NCI-H1048 (cell line): ENCODE measurements around the gene SMAD3.

Experiments used
- DNase-seq: peaks from one replicate; lab custom pipeline; 2025; lab: John Stamatoyannopoulos, UW

Gene SMAD3

GRCh38 chr15:67184208-67184925 lies 119.0 kb downstream of the SMAD3 start:
- DNase-seq, result no peak

DNA sequence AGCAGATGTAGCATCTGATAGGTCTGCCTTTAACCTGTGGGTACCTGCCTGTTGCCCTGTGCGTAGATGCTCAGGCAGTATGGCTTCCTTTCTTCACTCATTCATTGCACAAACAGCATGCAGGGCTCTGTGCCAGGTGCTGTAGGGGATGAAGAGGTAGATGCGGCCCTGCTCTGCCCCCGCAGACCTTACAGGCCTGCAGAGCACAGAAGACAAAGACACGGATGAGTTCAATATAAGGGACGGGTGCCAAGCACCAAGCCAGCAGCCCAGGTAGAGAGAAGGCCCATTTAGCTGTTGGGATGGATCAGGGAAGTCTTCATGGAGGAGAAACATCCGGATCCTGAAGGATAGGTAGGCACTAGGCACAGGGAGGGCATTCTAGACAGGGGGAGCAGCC lies 119.6 kb downstream of the SMAD3 start:
- no peak for DNase-seq

- DNase-seq, result no peak
Observed at GRCh38 chr15:67185621-67186225, 120.3 kb downstream of the SMAD3 start.

- DNase-seq, result no peak
Observed at GRCh38 chr15:67186226-67186649, 120.8 kb downstream of the SMAD3 start.

GRCh38 chr15:67186688-67187087 lies 121.3 kb downstream of the SMAD3 start:
- DNase-seq, result no peak

DNA sequence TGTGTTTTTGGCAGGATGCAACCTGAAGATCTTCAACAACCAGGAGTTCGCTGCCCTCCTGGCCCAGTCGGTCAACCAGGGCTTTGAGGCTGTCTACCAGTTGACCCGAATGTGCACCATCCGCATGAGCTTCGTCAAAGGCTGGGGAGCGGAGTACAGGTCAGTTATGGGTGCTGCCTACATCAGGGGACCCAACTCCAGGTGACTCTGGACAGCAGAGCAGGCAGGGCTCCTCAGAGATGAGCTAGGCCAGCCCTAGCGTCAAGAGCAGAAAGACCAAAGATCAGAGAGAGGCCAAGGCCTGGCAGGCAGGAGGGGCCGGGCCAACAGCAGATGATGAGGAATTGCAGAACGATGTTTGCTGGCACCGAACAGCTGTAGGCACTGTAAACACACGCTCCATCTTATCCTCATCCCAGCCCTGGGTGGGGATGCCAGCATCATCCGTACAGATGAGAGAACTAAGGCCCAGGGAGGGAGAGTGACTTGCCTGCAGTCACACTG lies 122.0 kb downstream of the SMAD3 start:
- no peak for DNase-seq

DNA sequence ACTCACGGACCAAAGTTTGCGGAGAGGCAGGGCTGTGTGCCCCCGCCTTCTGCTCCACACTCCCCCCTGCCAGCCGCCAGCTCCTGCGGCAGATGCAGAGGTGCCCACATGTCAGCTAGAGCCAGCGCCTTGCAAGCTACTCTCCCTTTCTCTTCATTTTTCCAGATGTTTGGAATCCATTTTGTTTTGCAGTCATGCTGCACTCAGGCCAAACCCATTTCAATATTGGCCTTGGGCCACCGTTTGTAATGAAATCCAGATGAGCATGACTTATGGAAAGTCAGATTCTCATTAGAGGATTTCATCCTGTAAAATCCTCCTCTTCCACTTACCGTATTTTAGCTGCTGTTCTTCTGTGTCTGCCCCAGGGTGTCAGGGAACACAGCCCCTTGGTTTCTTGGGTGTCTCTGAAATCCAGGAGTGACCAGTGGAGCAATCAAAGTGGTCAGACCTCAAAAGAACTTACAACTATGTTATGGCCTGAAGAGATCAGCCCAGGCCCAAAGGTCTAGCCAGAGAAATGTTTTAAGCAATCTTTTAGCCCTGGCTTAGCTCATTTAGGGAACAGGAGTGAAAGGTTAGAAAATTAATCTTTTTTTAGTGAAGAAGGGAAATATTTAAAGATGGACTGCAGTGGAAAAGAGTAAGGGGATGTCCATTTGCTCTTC lies 123.3 kb downstream of the SMAD3 start:
- DNase-seq, result no peak

GRCh38 chr15:67189326-67190051 lies 124.1 kb downstream of the SMAD3 start:
- DNase-seq, result no peak

DNA sequence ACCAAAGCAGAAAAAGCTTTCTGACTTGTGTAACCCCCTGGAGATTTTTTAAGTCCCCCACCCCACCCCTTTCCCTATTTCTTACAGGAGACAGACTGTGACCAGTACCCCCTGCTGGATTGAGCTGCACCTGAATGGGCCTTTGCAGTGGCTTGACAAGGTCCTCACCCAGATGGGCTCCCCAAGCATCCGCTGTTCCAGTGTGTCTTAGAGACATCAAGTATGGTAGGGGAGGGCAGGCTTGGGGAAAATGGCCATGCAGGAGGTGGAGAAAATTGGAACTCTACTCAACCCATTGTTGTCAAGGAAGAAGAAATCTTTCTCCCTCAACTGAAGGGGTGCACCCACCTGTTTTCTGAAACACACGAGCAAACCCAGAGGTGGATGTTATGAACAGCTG lies 124.9 kb downstream of the SMAD3 start:
- no peak for DNase-seq

DNA sequence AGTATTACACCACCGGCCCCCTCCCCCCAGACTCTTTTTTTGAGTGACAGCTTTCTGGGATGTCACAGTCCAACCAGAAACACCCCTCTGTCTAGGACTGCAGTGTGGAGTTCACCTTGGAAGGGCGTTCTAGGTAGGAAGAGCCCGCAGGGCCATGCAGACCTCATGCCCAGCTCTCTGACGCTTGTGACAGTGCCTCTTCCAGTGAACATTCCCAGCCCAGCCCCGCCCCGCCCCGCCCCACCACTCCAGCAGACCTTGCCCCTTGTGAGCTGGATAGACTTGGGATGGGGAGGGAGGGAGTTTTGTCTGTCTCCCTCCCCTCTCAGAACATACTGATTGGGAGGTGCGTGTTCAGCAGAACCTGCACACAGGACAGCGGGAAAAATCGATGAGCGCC lies 125.4 kb downstream of the SMAD3 start:
- no peak for DNase-seq

- DNase-seq, result no peak
Observed at GRCh38 chr15:67192185-67192820, 126.9 kb downstream of the SMAD3 start.

- DNase-seq, result no peak
Observed at GRCh38 chr15:67193223-67193990, 128.0 kb downstream of the SMAD3 start.

DNA sequence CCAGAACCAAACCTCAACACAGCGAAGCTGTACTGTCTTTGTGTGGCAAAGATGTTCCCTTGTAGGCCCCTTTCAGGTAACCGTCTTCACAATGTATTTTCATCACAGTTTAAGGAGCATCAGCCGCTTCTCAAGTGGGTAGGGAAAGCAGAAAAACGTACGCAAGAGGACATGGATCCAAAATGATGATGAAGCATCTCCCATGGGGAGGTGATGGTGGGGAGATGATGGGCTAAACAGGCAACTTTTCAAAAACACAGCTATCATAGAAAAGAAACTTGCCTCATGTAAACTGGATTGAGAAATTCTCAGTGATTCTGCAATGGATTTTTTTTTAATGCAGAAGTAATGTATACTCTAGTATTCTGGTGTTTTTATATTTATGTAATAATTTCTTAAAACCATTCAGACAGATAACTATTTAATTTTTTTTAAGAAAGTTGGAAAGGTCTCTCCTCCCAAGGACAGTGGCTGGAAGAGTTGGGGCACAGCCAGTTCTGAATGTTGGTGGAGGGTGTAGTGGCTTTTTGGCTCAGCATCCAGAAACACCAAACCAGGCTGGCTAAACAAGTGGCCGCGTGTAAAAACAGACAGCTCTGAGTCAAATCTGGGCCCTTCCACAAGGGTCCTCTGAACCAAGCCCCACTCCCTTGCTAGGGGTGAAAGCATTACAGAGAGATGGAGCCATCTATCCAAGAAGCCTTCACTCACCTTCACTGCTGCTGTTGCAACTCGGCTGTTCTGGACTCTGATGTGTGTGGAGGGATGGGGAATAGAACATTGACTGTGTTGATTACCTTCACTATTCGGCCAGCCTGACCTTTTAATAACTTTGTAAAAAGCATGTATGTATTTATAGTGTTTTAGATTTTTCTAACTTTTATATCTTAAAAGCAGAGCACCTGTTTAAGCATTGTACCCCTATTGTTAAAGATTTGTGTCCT lies 129.0 kb downstream of the SMAD3 start:
- no peak for DNase-seq

- no peak for DNase-seq
Observed at GRCh38 chr15:67195305-67195704, 129.9 kb downstream of the SMAD3 start.

DNA sequence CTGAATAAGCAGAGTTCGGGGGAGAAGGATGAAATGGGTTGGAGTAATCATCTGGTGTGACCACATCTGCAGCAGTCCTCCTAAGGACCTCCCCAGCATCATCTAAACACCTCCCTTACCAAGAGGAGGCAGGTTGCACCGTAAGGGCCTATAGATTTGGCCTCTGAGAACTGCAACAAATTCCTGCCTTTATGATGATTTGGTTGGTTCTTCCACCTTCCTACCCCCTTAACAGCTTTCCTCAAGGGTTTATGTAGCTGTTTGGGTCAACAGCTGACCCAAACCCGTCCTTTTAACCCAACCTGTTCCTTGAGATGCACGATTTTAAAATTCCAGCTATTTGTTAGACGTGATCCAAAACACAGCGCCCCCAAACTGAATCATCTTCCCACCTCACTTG lies 130.8 kb downstream of the SMAD3 start:
- DNase-seq, result no peak

- no peak for DNase-seq
Observed at GRCh38 chr15:67196672-67197363, 131.4 kb downstream of the SMAD3 start.

GRCh38 chr15:67197364-67197695 lies 131.9 kb downstream of the SMAD3 start:
- no peak for DNase-seq

DNA sequence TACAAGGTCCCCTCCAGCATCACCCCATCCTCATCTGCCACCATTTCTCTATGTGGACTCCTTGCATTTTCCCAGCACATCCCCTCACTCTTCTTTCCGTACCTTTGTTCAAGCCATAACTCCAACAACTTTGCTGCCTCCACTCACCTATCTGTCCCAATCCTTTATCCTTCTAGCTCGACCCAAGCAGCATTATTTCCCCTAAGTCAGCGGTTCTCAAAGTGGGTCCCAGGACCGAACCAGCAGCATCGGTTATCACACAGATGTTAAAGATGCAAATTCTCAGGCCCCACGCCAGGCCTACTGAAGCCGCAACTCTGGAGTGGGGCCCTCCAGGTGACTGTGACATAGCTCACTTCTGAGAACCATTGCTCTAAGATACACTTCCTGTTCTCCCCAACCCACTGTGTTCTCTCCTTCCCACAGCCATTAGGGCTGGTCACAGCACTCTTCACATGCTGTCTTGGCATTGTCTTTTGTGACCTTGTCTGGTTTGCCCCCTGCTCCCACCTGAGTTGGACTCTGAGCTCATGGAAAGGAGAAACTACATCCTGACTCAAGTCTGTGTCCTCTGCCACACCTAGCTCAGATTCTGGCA lies 132.9 kb downstream of the SMAD3 start:
- no peak for DNase-seq

GRCh38 chr15:67199391-67199790 lies 134.0 kb downstream of the SMAD3 start:
- no peak for DNase-seq
